ENCODE results near the gene ELL2.
A peak's percentile ranks its signal among the peaks of the same experiment; 100 is the strongest.

Gene ELL2

DNA sequence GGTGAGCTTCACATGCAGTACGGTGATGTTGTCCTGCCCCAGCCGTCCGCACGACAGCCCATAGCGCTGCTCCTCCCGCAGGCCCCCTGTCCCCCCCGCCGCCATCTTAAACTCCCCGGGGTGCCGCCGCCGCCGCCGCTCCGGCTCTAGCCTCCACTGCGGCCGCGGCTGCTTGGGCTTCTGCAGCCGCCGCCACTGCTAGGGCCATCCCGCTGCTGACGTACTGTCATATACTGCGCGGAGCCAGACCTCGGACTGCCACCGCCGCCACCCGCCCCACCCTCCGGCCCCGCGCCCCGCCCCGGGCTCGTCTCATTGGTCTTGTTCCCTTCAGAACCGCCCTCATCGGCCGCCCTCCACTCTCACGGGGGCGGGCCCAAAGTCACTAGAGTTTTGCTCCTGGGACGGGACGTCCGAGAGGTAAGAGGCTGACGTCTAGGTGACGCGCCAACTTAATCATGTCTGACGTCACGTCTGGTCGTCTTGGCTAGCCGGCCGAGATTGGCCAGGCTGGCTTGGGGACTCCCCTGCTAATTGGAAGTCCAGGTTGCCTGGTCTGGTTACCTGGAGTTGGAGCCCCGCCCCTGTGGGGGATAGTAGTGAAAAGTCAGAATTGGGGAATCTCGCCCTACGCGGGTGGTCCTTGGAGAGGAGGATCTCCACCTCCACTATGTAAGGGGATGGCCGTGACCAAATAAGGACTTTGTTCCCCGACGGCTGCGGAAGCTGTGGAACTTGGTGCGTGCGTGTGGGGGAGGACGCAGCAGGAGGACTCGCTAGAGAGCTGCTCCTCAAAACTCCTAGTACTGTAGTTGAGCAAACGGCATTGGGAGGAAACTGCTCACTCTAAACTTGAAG, at the start of gene ELL2:
Gene ELL2 (minus strand): TSS at position 235 of the 858 bp plus-strand sequence. CDS start 130 bp downstream, at position 105.
- peak; percentile 87 for DNase-seq (ENCODE audit: low read depth)

GRCh38 chr5:96008987-96009647, 47.5 kb upstream of the ELL2 start:
- DNase-seq (ENCODE audit: low read depth), result no peak

DNA sequence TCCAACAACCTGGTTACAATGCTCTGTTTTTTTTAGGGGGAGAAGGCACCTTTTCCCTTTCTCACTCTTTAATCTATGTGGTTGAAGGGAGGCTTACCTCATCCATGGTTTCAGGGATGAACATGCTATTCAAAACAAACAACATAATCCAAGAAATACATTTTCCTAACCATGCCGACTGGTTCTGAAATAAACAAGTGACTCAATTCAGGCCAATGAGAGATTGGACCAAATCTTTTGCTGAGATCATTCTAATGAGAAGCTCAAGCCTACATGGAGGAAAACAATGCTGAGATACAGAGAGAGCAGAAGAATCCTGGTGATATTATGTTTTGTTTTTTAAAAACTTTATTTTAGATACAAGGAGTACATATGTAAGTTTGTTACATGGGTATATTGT, 46.8 kb upstream of the ELL2 start:
- DNase-seq (ENCODE audit: low read depth), result no peak

DNA sequence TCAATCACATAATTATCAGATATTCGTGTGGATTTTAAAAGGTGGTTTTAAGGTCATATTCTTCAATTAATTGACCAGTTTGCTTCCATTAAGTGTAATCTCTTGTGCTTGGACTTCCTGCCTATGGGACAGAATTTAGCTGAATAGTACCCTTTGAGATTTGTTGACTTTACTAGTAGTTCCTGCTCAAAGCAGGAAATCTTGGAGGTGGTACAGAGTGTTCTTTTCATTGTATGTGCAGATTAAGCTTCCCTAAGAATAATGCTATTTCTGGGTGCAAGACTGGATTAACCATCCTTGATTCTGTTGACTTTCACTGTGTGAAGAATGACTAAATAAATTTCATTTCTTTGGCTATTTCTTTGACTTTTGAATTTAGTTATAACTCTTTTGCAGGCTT, 45.4 kb upstream of the ELL2 start:
- no peak for DNase-seq (ENCODE audit: low read depth)

DNA sequence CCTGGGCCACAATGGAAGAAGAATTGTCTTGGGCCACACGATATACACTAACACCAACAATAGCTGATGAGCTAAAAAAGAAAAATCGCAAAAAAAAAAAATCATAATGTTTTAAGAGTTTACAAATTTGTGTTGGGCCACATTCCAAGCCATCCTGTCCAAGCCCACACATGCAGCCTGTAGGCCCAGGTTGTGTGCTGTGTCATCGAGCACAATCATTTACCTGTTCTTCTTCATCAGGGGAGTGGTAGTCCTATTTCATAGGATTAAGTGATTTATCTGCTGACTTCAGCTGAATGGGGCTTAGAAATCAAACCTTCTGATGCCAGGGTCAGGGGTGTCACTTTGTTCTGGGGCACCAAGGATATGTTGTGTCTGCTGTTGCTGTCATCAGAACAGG, 44.6 kb upstream of the ELL2 start:
- DNase-seq (ENCODE audit: low read depth), result no peak

DNA sequence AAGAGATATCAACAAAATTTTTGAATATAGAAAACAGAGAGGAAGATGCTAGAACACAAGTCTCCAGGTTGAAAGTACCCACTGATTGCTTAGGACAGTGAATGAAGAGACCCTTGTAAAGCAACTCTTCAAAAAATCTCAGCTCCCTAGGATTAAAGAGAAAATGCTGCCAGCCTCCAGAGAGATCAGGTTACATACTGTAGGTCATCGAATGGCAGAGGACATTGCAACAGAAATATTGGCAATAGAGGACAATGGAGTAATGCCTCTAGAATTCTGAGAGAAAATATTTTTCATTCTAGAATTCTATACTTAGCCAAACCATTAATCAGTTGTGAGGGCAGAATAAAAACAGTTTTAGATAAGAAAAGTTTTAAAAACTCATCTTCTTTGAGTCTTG, 43.1 kb upstream of the ELL2 start:
- DNase-seq (ENCODE audit: low read depth), result no peak

GRCh38 chr5:96004087-96004486, 42.4 kb upstream of the ELL2 start:
- DNase-seq (ENCODE audit: low read depth), result no peak

GRCh38 chr5:96001262-96001661, 39.6 kb upstream of the ELL2 start:
- DNase-seq (ENCODE audit: low read depth), result no peak

DNA sequence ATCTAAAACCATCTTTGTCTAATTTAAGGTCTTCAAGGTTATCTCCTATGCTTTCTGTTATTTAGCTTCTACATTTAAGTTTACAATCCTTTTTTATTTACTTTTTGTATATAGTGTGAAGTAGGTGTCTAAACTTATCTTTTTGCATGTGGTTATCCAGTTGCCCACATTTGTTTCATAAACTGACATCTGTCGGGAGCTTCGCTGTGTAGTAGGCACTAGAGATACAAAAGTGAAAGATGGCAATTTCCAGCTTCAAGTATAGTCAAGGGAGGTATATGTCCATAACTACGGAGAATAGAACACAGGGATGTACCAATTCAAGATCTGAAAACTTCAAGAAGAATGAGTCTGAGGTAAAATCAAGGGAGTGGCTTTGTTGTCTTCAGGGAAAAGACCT, 38.7 kb upstream of the ELL2 start:
- DNase-seq (ENCODE audit: low read depth), result no peak

DNA sequence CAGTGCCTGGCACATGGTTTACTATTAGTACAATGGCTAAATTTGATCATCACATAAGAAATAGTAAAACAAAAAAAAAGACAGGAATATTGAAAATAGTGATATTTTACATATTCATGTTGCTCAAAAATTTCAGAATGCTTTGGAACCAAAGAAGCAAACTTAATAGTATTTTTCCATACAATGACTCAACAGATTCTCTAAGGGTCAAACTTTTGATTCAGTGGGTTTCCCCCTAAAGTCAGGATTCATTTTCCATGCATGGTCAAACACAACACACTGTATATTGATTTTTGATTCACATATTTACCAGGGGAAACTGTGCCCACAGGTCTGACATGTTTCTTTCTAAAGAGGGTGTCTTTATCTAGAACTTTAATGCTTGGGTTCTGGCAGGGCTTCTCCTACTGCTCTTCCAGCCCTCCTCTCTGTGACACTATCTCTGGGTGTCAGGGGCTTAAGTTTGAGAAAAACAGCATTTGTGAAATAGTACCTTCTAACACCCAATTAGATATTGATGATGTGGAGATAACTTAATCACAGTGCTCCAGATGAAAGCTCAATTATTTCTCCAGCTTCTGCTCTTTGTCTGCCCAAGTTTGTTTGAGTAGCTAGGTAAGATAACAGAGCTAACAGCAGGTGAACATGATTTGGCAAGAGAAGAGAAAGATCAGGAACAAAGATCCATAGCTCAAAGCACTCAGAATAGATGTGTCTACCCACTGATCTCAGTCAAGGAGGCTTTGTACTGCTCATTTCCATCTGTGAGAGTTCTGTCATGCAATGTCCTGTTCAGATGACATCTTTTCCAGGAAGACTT, 35.5 kb upstream of the ELL2 start:
- DNase-seq (ENCODE audit: low read depth), result no peak

DNA sequence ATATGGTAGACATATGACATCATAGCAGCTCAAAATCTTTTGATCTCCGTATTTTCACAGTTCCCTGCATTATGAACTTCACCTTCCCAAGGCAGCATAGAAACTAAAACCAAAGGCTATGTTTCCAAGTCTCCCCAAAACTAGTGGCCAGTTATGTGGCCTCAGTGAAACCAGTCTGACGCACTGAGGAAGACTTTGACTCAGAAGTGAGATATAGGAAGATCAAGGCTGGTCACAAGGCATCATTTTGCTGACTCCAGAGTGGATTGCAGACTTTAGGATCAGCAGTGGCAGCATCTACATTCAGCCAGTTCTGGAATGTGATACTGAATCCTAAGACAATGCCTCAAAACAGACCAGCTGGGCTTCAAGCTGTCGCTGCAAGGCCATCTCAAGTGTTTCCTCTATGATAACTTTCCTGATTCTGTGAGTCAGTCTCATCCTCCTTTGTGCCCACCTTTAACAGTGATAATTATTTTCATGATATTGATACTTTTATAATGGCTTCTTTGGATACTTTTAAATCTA, 34.4 kb upstream of the ELL2 start:
- no peak for DNase-seq (ENCODE audit: low read depth)

- no peak for DNase-seq (ENCODE audit: low read depth)
Observed at GRCh38 chr5:95993776-95994175, 32.1 kb upstream of the ELL2 start.

DNA sequence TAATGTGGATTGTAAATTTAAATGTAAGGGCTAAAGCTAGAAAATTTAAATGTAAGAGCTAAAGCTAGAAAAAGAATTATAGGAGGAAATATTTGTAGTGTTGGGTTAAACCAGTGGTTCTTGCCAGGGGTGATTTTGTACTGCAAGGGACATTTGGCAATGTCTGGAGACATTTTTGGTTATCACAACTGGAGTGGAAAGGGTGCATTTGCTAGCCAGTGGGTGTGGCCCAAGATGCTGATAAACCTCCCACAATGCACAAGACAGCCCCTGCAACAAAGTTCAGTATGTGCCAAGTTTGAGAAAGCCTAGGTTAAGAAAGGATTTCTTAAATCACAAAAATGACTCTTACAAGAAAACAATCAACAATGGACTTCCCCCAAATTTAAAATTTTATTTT, 31.6 kb upstream of the ELL2 start:
- DNase-seq (ENCODE audit: low read depth), result no peak

DNA sequence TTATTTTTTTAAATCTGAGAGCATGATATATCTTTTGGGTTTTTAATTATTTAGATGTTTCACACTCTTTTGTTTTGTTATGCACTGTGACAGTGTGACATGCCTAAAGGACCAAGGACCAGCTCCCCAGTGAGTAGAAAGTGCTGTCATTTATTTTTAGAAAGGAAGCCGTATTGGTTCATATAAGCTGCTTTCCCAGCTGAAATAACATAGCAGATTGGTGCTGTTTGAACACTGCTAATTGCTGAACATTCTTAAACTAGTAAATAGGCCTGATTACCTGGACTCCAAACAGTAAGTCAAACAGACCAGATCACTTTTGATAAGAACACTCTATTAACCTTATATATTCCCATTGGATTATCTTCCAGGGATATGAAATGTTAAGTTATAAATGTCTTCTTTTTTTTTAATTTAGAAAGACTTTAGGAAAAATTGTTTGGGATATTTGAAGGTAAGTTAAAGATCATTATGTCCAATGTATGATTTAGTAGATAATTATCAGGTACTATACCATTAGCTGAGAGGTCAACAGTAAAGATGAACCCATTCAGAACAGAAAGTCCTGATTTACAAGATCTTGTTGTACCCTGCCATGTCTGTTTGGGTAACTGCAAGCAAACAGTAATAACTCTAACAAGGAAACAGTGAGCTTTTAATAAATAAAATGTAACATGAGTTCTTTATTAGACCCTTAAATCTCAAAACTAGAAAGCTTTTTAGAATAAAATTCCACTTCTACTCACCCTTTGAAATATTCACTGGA, 27.8 kb upstream of the ELL2 start:
- no peak for DNase-seq (ENCODE audit: low read depth)

DNA sequence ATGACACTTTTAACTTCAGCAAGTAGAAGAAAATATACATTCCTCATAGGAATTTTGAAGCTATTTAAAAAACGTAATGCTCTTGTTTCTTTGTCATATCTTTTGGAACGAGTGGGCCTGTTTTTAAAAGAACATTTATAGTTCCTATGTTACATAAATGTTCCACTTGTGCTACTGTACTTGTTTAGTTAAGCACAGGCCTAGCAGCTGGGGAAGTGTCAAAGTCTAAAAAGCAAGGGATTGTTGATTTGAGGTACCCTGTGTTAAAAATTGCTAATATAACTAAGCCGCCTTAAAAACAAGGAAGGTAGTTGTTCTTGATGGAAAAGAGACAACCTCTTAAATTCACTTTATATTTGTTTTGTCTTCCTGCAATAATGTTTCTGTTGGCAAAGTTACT, 27.2 kb upstream of the ELL2 start:
- DNase-seq (ENCODE audit: low read depth), result no peak

GRCh38 chr5:95988094-95988493, 26.4 kb upstream of the ELL2 start:
- no peak for DNase-seq (ENCODE audit: low read depth)

DNA sequence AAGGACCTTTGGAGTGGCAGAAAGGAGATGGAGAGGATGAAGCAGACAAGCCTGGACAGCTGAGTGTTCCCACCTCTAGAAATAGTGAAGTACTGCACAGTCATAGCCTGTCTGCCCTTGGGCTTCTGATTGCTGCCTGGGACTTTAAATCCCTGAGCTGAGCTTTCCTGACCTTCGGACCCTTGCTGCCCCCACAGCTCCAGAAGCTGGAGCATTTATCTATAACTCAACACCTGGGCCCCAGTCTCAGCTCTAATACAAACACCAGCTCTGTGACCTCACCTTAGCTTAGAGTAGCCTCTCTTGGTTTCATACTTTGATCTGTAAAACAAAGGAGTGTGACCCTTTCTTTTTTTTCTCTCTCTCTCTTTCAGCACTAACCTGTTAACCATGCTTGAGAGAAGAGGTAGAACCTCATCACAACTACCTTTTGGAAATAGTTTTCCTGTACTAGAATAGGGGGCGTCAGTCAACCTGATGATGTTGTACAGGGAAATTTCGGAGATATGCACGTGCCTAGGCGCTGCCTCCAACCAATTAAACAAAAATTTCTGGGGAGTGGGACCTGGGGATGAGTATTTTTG, 25.4 kb upstream of the ELL2 start:
- no peak for DNase-seq (ENCODE audit: low read depth)

DNA sequence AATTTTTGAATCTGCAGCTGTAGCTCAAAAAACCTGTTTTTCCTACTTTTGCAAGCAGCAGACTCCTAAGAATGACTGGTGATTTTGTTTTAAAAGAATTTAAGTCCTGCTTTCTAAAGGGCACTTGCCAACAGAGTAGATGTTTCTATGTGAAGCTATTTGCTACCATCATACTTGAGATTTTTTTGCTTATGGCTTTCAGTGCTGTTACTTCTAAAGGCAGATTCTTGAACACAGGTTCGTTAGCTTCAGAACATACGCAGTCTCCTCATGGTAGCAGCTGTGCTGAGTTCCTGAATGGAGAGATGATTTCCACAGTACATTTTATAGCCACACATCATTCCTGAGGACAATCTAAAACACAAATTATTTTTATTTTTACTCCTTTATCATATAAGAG, 24.4 kb upstream of the ELL2 start:
- DNase-seq (ENCODE audit: low read depth), result no peak

- DNase-seq (ENCODE audit: low read depth), result no peak
Observed at GRCh38 chr5:95985249-95985648, 23.6 kb upstream of the ELL2 start.

GRCh38 chr5:95984287-95984938, 22.8 kb upstream of the ELL2 start:
- DNase-seq (ENCODE audit: low read depth), result no peak

DNA sequence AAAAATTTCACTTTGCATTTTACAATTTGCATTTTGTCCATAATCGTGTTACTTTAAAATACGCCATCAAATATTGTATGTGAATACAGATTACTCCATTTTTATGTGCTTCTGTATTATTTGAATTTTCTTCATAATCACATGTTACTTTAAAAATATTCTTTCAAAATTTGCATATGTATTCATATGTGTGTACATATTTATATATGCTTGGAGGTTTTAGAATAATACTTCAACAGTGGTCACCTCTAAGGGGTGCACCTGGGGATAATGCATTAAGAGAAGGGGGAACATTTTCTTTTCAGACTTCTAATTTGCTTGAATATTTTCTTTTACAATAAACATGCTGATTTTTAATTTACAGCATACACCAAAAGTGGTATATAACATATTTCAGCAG, 21.9 kb upstream of the ELL2 start:
- no peak for DNase-seq (ENCODE audit: low read depth)

All from HS-5 (cell line).